Kidney (tissue), 14 donors: ENCODE measurements around the gene LRRTM2. TPM values are rescaled to one million over a fixed set of nuclear protein-coding genes. Genes with fewer than 3 reads are reported as not detected.

Experiments
- DNase-seq, 5 donors: peaks; one replicate each; pipeline ENCODE4 v3.0.0-alpha.2; 2013 to 2020
- FAIRE-seq: peaks from 2 replicates; lab custom pipeline; 2012; peaks lifted over from hg19 to GRCh38; lab: Jason Lieb, UNC
- H3K27ac ChIP-seq, 2 donors: one replicate each; pipeline ENCODE4 v1.7.0; 2013; ENCODE audit warnings: low read depth in 2 of 2, low read length in 2 of 2, inconsistent platforms in 1 of 2
- H3K27me3 ChIP-seq: one replicate; pipeline ENCODE4 v1.7.1; 2013; ENCODE audit warnings: low read length, inconsistent platforms; ENCODE audit not compliant: control insufficient read depth, insufficient read depth
- H3K36me3 ChIP-seq, 3 donors: one replicate each; pipeline versions ENCODE4 v1.7.0 to v1.7.1; 2013; ENCODE audit warnings: low read length in 3 of 3, control low read depth in 1 of 3, inconsistent platforms in 1 of 3; ENCODE audit not compliant: insufficient read depth in 3 of 3, control insufficient read depth in 2 of 3
- H3K4me1 ChIP-seq, 3 donors: one replicate each; pipeline versions ENCODE4 v1.7.0 to v1.7.1; 2013; ENCODE audit warnings: low read length in 3 of 3, inconsistent platforms in 1 of 3, low read depth in 1 of 3; ENCODE audit not compliant: control insufficient read depth in 2 of 3, insufficient read depth in 2 of 3
- H3K4me3 ChIP-seq, 3 donors: one replicate each; pipeline versions ENCODE4 v1.7.0 to v1.8.1; 2013; ENCODE audit warnings: low read length in 3 of 3, control low read depth in 1 of 3, inconsistent platforms in 1 of 3
- H3K9ac ChIP-seq, 3 donors: one replicate each; pipeline versions ENCODE4 v1.7.0 to v1.7.1; 2013; ENCODE audit warnings: low read length in 3 of 3, control low read depth in 1 of 3, inconsistent platforms in 1 of 3
- H3K9me3 ChIP-seq, 3 donors: one replicate each; pipeline versions ENCODE4 v1.7.0 to v1.7.1; 2013; ENCODE audit warnings: low read length in 3 of 3, control low read depth in 1 of 3, inconsistent platforms in 1 of 3; ENCODE audit not compliant: control insufficient read depth in 2 of 3, insufficient read depth in 1 of 3
- CTCF ChIP-seq: IDR thresholded peaks from 3 replicates; pipeline ENCODE4 v1.5.1; 2012; ENCODE audit warnings: mild to moderate bottlenecking, moderate library complexity, borderline replicate concordance; ENCODE audit not compliant: insufficient read depth; ENCODE audit errors: extremely low read depth
- intact Hi-C: fragments of 100-400 bp; cut with DNase I; formaldehyde crosslinking; loops from one replicate; pipeline ENCODE4 v1.11.1; 2022
- polyA plus RNA-seq: library from polyadenylated mRNA; stranded (reverse); fragments of 350-450 nt; fragmentation: Illumina TruSeq; extraction: RNeasy Lipid Tissue Mini Kit (QIAGEN cat#74804); gene quantifications from one replicate; pipeline ENCODE4 v1.2.3, GENCODE V29; 2014; ENCODE audit warnings: low read depth, low replicate concordance; ENCODE audit not compliant: insufficient read depth
- total RNA-seq: library from RNA; stranded (reverse); fragmentation: NEBNext Ultra II Directional; extraction: Animal tissue kit (Norgen Biotek cat#: 25700); gene quantifications from one replicate; pipeline ENCODE4 v1.2.1, GENCODE V29; 2021
- donor health status: control.
- donor health status: control.
- donor health status: control.
- donor health status: control.
- donor health status: control.
- donor health status: DM: yes; HTN: yes; CAD: no.
- donor health status: Normal renal cell carcinoma (clear cell type).

The LRRTM2 gene
- total and polyA plus RNA-seq, 2 donors from 2014 or later, result 0.03 TPM; not detected in 1

DNA sequence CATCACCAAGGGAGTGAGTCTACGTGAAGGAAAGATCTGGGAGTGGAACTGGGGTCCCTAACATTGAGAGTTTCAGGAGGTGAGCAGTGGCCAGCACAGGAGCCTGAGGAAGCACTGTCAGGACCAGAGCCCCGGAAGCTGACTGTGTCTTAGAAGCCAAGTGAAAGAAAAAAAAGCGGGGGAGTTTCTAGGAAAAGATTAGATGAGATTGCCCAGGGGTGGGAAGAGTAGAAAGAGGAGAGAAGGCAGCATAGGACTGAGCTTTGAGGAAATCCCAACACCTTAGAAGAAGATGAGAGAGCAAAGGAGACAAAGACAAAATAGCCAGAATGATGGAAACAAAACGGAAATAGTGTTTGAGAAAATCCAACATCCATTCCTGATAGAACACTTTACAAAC is 37.0 kb upstream of the LRRTM2 start:
- no peaks in the 10 kb centered on the region for H3K9me3 ChIP-seq
- H3K4me3 ChIP-seq, result no peak overlapping the region
- H3K4me1 ChIP-seq, result peaks cover 0 to 4% (median 2%) of the 10 kb centered on the region in 3 donors
- DNase-seq (no peak), FAIRE-seq (no peak)
- H3K27me3 ChIP-seq, result no peaks in the 10 kb centered on the region
- H3K27ac ChIP-seq, result no peak overlapping the region
- no peak overlapping the region for H3K9ac ChIP-seq
- peaks cover 0 to 4% (median 0%) of the 10 kb centered on the region in 3 donors for H3K36me3 ChIP-seq
- intact Hi-C loops, result no loop called here
- TF ChIP-seq CTCF, result no peak

DNA sequence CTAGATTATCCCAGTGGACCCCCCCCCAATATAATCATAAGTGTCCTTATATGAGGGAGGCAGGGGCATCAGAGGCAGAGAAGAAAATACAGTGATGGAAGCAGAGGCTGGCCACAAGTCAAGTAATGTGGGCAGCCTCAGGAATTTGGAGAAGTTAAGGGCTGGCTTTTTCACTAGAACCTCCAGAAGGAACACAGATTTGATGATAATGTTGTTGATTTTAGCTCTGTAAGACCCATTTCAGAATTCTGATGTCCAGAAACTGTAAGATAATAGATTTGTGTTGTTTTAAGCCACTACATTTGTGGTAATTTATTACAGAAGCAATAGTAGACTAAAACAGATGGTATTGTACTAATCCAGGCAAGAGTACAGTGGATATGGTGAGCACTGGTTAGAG is 36.3 kb upstream of the LRRTM2 start:
- no peaks in the 10 kb centered on the region for H3K27me3 ChIP-seq
- no peak overlapping the region for H3K9ac ChIP-seq
- H3K4me1 ChIP-seq, result peaks cover 0 to 4% (median 2%) of the 10 kb centered on the region in 3 donors
- intact Hi-C loops, result no loop called here
- peaks cover under 1 to 4% (median 3%) of the 10 kb centered on the region in 3 donors for H3K36me3 ChIP-seq
- H3K9me3 ChIP-seq, result no peaks in the 10 kb centered on the region
- no peak for TF ChIP-seq CTCF
- H3K27ac ChIP-seq, result no peak overlapping the region
- no peak overlapping the region for H3K4me3 ChIP-seq
- FAIRE-seq (no peak), DNase-seq (no peak)

DNA sequence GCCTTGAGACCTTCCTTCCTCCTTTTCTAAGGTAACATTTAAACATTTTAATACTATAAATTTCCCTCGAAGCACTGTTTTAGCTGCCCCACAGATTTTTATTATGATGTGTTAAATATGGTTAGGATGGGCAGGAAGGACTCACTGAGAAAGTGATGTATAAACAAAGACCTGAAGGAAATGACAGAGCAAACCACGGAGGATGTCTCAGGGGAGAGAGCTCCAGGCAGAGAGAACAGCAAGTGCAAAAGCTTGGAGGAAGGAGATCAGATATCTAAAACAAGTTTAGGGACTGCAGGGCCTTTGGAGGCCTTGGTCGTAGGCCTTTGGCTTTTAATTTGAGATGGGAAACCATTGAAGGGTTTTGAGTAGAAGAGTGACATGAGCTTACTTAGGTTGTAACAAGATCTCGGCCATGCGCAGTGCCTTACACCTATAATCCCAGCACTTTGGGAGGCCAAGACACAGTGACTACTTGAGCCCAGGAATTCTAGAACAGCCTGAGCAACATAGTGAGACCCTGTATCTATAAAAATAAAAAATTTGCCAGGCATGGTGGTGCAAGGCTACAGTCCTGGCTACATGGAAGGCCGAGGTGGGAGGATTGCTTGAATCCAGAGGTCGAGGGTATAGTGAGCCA is 35.5 kb upstream of the LRRTM2 start:
- intact Hi-C loops, result no loop called here
- no peak for FAIRE-seq
- no peak for DNase-seq
- no peaks in the 10 kb centered on the region for H3K9me3 ChIP-seq
- no peak overlapping the region for H3K27ac ChIP-seq
- no peak for TF ChIP-seq CTCF
- peaks cover 4 to 8% (median 7%) of the 10 kb centered on the region in 3 donors for H3K36me3 ChIP-seq
- H3K27me3 ChIP-seq, result no peaks in the 10 kb centered on the region
- H3K4me3 ChIP-seq, result no peak overlapping the region
- no peak overlapping the region for H3K9ac ChIP-seq
- peaks cover 0 to 4% (median 2%) of the 10 kb centered on the region in 3 donors for H3K4me1 ChIP-seq
